ENCODE measurements around the gene DUSP5.

The DUSP5 gene

GRCh38 chr10:110522365-110522988 lies 24.8 kb downstream of the DUSP5 start:
- Histone ChIP-seq H3K36me3 (ENCODE audit: control insufficient read depth, low read length) (no peaks in the 10 kb centered on the region), H3K4me3 (ENCODE audit: low read length) (no peak overlapping the region), H4K20me1 (ENCODE audit: control insufficient read depth, insufficient read depth, low read depth, low read length) (no peaks in the 10 kb centered on the region), H3K27me3 (ENCODE audit: control insufficient read depth, low read length) (peaks cover 45% of the 10 kb centered on the region), H3K4me1 (ENCODE audit: control insufficient read depth, low read length) (no peaks in the 10 kb centered on the region), H3K79me2 (ENCODE audit: control insufficient read depth, low read length) (no peaks in the 10 kb centered on the region), H3K4me2 (ENCODE audit: low read length) (no peak overlapping the region), H3K9me2 (replicated peaks; ENCODE audit: control insufficient read depth, low read length) (no peaks in the 10 kb centered on the region), H3F3A (ENCODE audit: control insufficient read depth, insufficient read depth) (no peaks in the 10 kb centered on the region), H3K27ac (ENCODE audit: low read depth, low read length) (no peak overlapping the region), H3K9me3 (ENCODE audit: control insufficient read depth, insufficient read depth, low read length) (no peaks in the 10 kb centered on the region)
- no peak for TF ChIP-seq CTCF (IDR thresholded peaks at IDR 0.05; ENCODE audit: low read depth, low read length, poor library complexity, severe bottlenecking)
- TF ChIP-seq EZH2phosphoT487 (IDR thresholded peaks at IDR 0.05; ENCODE audit: borderline replicate concordance, low read length): no peak

GRCh38 chr10:110523736-110524135 lies 26.0 kb downstream of the DUSP5 start:
- Histone ChIP-seq H3K9me2 (replicated peaks; ENCODE audit: control insufficient read depth, low read length) (no peaks in the 10 kb centered on the region), H3K4me1 (ENCODE audit: control insufficient read depth, low read length) (peaks cover under 1% of the 10 kb centered on the region; the same call in 1 of the 2 replicates), H3K79me2 (ENCODE audit: control insufficient read depth, low read length) (no peaks in the 10 kb centered on the region), H3K4me3 (ENCODE audit: low read length) (no peak overlapping the region), H3K27ac (ENCODE audit: low read depth, low read length) (no peak overlapping the region), H3K27me3 (ENCODE audit: control insufficient read depth, low read length) (peaks cover 45% of the 10 kb centered on the region), H4K20me1 (ENCODE audit: control insufficient read depth, insufficient read depth, low read depth, low read length) (no peaks in the 10 kb centered on the region), H3F3A (ENCODE audit: control insufficient read depth, insufficient read depth) (no peaks in the 10 kb centered on the region), H3K36me3 (ENCODE audit: control insufficient read depth, low read length) (no peaks in the 10 kb centered on the region), H3K4me2 (ENCODE audit: low read length) (no peak overlapping the region), H3K9me3 (ENCODE audit: control insufficient read depth, insufficient read depth, low read length) (no peaks in the 10 kb centered on the region)
- TF ChIP-seq CTCF (IDR thresholded peaks at IDR 0.05; ENCODE audit: low read depth, low read length, poor library complexity, severe bottlenecking) (no peak), EZH2phosphoT487 (IDR thresholded peaks at IDR 0.05; ENCODE audit: borderline replicate concordance, low read length) (no peak)

- Histone ChIP-seq H3K9me3 (ENCODE audit: control insufficient read depth, insufficient read depth, low read length) (no peaks in the 10 kb centered on the region), H3F3A (ENCODE audit: control insufficient read depth, insufficient read depth) (no peaks in the 10 kb centered on the region), H3K4me3 (ENCODE audit: low read length) (no peak overlapping the region), H3K79me2 (ENCODE audit: control insufficient read depth, low read length) (no peaks in the 10 kb centered on the region), H3K9me2 (replicated peaks; ENCODE audit: control insufficient read depth, low read length) (no peaks in the 10 kb centered on the region), H3K4me1 (ENCODE audit: control insufficient read depth, low read length) (peaks cover 6% of the 10 kb centered on the region), H3K27ac (ENCODE audit: low read depth, low read length) (no peak overlapping the region), H3K4me2 (ENCODE audit: low read length) (no peak overlapping the region), H4K20me1 (ENCODE audit: control insufficient read depth, insufficient read depth, low read depth, low read length) (no peaks in the 10 kb centered on the region), H3K27me3 (ENCODE audit: control insufficient read depth, low read length) (peaks cover 44% of the 10 kb centered on the region), H3K36me3 (ENCODE audit: control insufficient read depth, low read length) (no peaks in the 10 kb centered on the region)
- TF ChIP-seq CTCF (IDR thresholded peaks at IDR 0.05; ENCODE audit: low read depth, low read length, poor library complexity, severe bottlenecking) (no peak), EZH2phosphoT487 (IDR thresholded peaks at IDR 0.05; ENCODE audit: borderline replicate concordance, low read length) (no peak)
These were observed 26.6 kb downstream of the DUSP5 start for GRCh38 chr10:110524179-110524858.

All from DOHH2 (cell line).